CD4-positive, CD25-positive, alpha-beta regulatory T cell (primary cell): Measurements from ENCODE around the gene MMP24. TPM values are rescaled to one million over a fixed set of nuclear protein-coding genes. Genes with fewer than 3 reads are reported as not detected.

Experiments
- ATAC-seq, 2 donors: fragments of 150-1000 bp; cut with Tn5 transposase; one replicate each; pipeline ENCODE4 v1.10.0; 2021; ENCODE audit warnings: low read depth in 2 of 2, moderate number of reproducible peaks in 2 of 2, moderate library complexity in 1 of 2
- DNase-seq, 3 donors: peaks; one replicate each; pipeline versions ENCODE4 v3.0.0 to v3.0.0-alpha.2; 2012 to 2022; ENCODE audit warnings: mixed read lengths in 1 of 3
- H3K27ac ChIP-seq: one replicate; pipeline ENCODE4 v1.7.0; 2013; ENCODE audit warnings: mild to moderate bottlenecking, low read length; ENCODE audit not compliant: insufficient read depth, poor library complexity, severe bottlenecking
- H3K27me3 ChIP-seq: one replicate; pipeline ENCODE4 v1.7.0; 2013; ENCODE audit warnings: low read length; ENCODE audit not compliant: control insufficient read depth, insufficient read depth
- H3K36me3 ChIP-seq: one replicate; pipeline ENCODE4 v1.7.0; 2013; ENCODE audit warnings: mild to moderate bottlenecking, low read length, moderate library complexity; ENCODE audit not compliant: control insufficient read depth, insufficient read depth
- H3K4me1 ChIP-seq: 2 replicates; pipeline ENCODE4 v1.7.0; 2013; ENCODE audit warnings: mild to moderate bottlenecking, low read length; ENCODE audit not compliant: insufficient read depth, control insufficient read depth, poor library complexity, severe bottlenecking
- H3K4me3 ChIP-seq: one replicate; pipeline ENCODE4 v1.7.0; 2013; ENCODE audit warnings: low read depth, mild to moderate bottlenecking, low read length, moderate library complexity
- H3K9me3 ChIP-seq, 2 experiments: 1 replicate in 1 of 2; 2 replicates in 1 of 2; pipeline ENCODE4 v1.7.0; 2013; ENCODE audit warnings: low read length in 2 of 2, mild to moderate bottlenecking in 1 of 2, moderate library complexity in 1 of 2; ENCODE audit not compliant: control insufficient read depth in 2 of 2
- H3K27ac Mint-ChIP-seq, 3 donors: one replicate each; pipeline ENCODE4 v1.8.0; 2020 to 2022; ENCODE audit warnings: mild to moderate bottlenecking in 3 of 3, mixed read lengths in 3 of 3, moderate library complexity in 2 of 3
- H3K27me3 Mint-ChIP-seq: one replicate; pipeline ENCODE4 v1.8.0; 2022; ENCODE audit warnings: mild to moderate bottlenecking, mixed read lengths
- H3K36me3 Mint-ChIP-seq: one replicate; pipeline ENCODE4 v1.8.0; 2020; ENCODE audit warnings: mixed read lengths
- H3K4me1 Mint-ChIP-seq, 4 donors: one replicate each; pipeline ENCODE4 v1.8.0; 2020 to 2022; ENCODE audit warnings: mixed read lengths in 4 of 4, mild to moderate bottlenecking in 1 of 4
- H3K4me3 Mint-ChIP-seq, 4 donors: one replicate each; pipeline ENCODE4 v1.8.0; 2020 to 2022; ENCODE audit warnings: mild to moderate bottlenecking in 4 of 4, mixed read lengths in 4 of 4, moderate library complexity in 3 of 4
- H3K9me3 Mint-ChIP-seq, 7 donors: one replicate each; pipeline ENCODE4 v1.8.0; 2020 to 2022; ENCODE audit warnings: mixed read lengths in 7 of 7, mild to moderate bottlenecking in 3 of 7, moderate library complexity in 2 of 7
- polyA plus RNA-seq, 4 donors: library from polyadenylated mRNA; unstranded; fragments of 300-500 nt; fragmentation: Illumina TruSeq; gene quantifications; one replicate each; pipeline ENCODE4 v1.2.3, GENCODE V29; 2021
- total RNA-seq: library from RNA; stranded (reverse); gene quantifications from one replicate; pipeline ENCODE4 v1.2.3, GENCODE V29; 2022

MMP24 gene
- total and polyA plus RNA-seq, 5 donors from 2014 or later, result 0.05 to 0.16 (median 0.09) TPM; not detected in 1

DNA sequence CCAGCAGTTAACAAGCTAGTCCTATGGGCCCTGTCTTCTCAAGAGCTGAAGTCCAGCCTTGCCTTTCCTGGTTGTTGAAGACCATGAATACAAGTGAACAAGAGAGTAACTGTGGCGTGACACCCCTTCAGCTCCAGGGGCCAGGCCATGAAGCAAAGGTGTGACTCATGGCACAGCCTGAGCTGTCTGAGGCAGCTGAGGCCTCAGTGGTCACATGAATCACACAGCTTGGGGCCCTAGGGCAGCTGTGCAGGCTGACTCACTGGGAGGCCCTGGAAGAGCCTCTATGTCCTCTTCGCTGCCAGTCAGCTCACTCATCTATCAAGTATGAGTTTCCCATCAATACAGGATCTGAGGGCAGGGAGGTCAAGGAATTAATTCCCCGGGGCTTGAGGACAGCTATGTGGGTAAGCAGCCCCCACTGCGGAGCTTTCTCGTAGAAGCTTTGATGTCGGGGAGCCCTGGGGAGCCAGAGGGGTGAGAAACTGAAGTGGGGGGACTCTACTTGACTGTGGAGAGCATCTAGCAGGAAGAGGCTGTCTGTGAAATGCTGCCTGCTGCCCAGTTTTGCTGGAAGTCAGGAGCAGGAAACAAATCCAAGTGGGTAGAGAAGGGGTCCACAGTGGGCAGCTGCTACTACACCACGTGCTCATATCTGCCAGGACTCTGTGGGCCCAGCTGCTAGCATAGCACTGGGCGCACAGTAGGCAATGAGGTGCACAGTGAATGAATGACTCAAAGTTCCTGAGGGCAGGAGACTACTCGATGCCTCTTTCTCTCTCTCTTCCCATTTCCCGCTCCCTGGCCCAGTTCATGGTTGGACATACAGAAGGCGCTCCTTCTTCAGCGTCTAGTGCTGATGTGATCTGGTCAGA is 79.4 kb downstream of the MMP24 start:
- Mint-ChIP-seq H3K27me3 (no peaks in the 10 kb centered on the region), H3K4me1 (peaks cover 4 to 15% (median 7%) of the 10 kb centered on the region in 4 donors), H3K9me3 (no peaks in the 10 kb centered on the region), H3K4me3 (no peak overlapping the region), H3K36me3 (peaks cover 8% of the 10 kb centered on the region), H3K27ac (peak overlapping the region in 2 of 3 donors; percentile 36 to 62)
- H3K36me3 ChIP-seq, result peaks cover 4% of the 10 kb centered on the region
- no peaks in the 10 kb centered on the region for H3K27me3 ChIP-seq
- H3K4me1 ChIP-seq, result peaks cover 7% of the 10 kb centered on the region
- ATAC-seq (peak; percentile 65 to 68), DNase-seq (peak in 1 of 3 donors; percentile 56)
- H3K9me3 ChIP-seq, result no peaks in the 10 kb centered on the region
- no peak overlapping the region for H3K4me3 ChIP-seq
- no peak overlapping the region for H3K27ac ChIP-seq

- Histone ChIP-seq H3K36me3 (peaks cover 4% of the 10 kb centered on the region), H3K27me3 (no peaks in the 10 kb centered on the region), H3K4me1 (peaks cover 7% of the 10 kb centered on the region), H3K27ac (no peak overlapping the region), H3K4me3 (no peak overlapping the region), H3K9me3 (no peaks in the 10 kb centered on the region)
- H3K4me3 Mint-ChIP-seq, result no peak overlapping the region
- ATAC-seq (no peak), DNase-seq (peak in 1 of 3 donors; percentile 35)
- peaks cover 4 to 20% (median 8%) of the 10 kb centered on the region in 4 donors for H3K4me1 Mint-ChIP-seq
- no peaks in the 10 kb centered on the region for H3K9me3 Mint-ChIP-seq
- no peaks in the 10 kb centered on the region for H3K27me3 Mint-ChIP-seq
- peaks cover 8% of the 10 kb centered on the region for H3K36me3 Mint-ChIP-seq
- peak overlapping the region; percentile 5 to 45 (median 36) for H3K27ac Mint-ChIP-seq
These were observed 80.5 kb downstream of the MMP24 start for GRCh38 chr20:35306931-35307517.

DNA sequence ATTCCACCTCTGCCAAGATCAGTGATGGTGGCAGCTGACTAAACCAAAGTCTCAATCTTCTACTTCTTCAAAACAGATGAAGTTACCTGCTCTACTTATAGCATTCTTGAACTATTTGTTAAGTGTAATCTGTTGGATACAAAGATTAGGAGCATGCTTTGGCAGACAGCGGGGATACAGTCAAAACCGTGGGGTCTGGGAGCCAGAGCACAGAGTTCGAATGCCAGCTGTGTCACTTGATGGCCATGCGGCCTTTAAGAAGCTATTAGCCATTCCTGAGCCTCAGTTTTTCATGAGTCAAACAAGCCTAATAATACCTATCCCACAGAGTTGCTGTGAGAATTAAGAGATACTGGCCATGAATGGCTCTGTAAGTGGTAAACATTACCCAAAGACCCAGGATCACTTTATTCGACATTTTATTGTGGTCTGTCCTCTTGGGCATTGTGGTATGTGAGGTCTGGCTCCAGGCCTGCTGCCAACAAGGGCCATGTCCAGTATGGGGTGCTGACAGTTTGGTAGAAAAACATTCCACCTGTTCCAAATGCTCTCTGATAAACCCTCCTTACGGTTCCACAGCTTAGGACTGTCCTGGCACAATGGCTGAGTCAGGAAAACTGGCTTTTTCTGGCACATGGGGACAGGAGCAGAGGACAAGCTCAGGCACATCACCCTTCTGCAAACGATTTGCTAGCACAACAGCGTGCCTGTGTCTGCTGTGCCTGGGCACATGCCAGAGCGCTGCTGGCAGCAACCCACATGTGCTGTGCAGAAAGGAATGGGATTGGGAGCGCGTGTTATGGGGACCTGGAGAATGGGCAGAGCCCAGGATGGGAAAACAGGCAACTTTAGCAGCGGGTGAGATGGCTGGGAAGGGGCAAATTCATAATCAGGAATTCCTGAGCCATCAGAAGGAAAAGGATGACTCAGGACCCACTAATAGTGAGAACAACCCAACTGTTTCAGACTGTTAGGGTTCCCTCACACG is 81.5 kb downstream of the MMP24 start:
- Mint-ChIP-seq H3K4me1 (peaks cover 8 to 29% (median 15%) of the 10 kb centered on the region in 4 donors), H3K9me3 (no peaks in the 10 kb centered on the region), H3K4me3 (no peak overlapping the region), H3K27me3 (no peaks in the 10 kb centered on the region), H3K36me3 (peaks cover 8% of the 10 kb centered on the region), H3K27ac (peak overlapping the region in 1 of 3 donors; percentile 36)
- Histone ChIP-seq H3K36me3 (peaks cover 4% of the 10 kb centered on the region), H3K9me3 (no peaks in the 10 kb centered on the region), H3K4me3 (no peak overlapping the region), H3K27ac (no peak overlapping the region), H3K4me1 (peaks cover 7% of the 10 kb centered on the region), H3K27me3 (no peaks in the 10 kb centered on the region)
- DNase-seq, result no peak
- no peak for ATAC-seq

DNA sequence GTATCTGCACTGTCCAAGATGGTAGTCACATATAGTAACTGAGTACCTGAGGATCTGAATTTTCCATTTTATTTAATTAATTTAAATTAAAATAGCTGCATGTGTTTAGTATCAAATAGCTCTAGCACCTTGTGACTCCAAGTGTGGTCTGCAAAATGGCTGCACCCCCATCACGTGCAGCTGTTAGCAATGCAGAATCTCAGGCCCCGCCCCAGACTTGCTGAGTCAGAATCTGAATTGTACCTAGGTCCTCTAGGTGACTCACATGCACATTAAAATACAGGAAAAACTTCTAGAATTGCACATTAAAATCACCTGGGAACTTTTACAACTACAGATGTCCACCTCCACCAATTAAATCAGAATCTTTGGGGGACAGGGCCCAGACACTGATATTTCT is 84.9 kb downstream of the MMP24 start:
- peaks cover 5 to 20% (median 14%) of the 10 kb centered on the region in 4 donors for H3K4me1 Mint-ChIP-seq
- peak in 1 of 3 donors; percentile 77 for DNase-seq
- no peak overlapping the region for H3K27ac Mint-ChIP-seq
- no peak for ATAC-seq
- no peak overlapping the region for H3K4me3 ChIP-seq
- H3K27ac ChIP-seq, result no peak overlapping the region
- H3K27me3 ChIP-seq, result no peaks in the 10 kb centered on the region
- peaks cover 2% of the 10 kb centered on the region for H3K36me3 ChIP-seq
- H3K9me3 Mint-ChIP-seq, result no peaks in the 10 kb centered on the region
- H3K9me3 ChIP-seq, result no peaks in the 10 kb centered on the region
- no peaks in the 10 kb centered on the region for H3K4me1 ChIP-seq
- peaks cover 9% of the 10 kb centered on the region for H3K36me3 Mint-ChIP-seq
- no peak overlapping the region for H3K4me3 Mint-ChIP-seq
- H3K27me3 Mint-ChIP-seq, result no peaks in the 10 kb centered on the region

DNA sequence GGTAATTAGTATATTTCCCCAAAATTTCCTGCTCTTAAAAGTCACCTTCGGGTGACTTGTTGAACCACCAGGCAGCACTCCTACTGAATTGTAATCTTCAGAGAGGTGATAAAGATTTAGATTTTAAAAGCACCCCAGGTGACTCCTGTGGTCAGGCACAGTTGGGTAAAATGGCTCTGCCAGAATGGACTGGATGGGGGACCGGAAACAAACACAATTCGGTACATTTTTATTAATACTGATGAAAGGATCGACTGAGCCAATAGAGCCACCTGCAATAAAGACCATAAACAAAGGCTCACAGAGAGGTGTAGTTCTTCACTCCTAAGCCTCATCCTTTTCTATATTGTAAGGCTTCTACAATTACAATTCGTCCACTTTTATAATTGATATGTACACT is 85.3 kb downstream of the MMP24 start:
- H3K4me1 Mint-ChIP-seq, result peaks cover 5 to 20% (median 14%) of the 10 kb centered on the region in 4 donors

GRCh38 chr20:35312318-35312717 is 85.8 kb downstream of the MMP24 start:
- H3K4me3 ChIP-seq, result no peak overlapping the region
- Mint-ChIP-seq H3K9me3 (no peaks in the 10 kb centered on the region), H3K4me1 (peaks cover 5 to 20% (median 13%) of the 10 kb centered on the region in 4 donors), H3K36me3 (peaks cover 9% of the 10 kb centered on the region), H3K4me3 (no peak overlapping the region), H3K27me3 (no peaks in the 10 kb centered on the region), H3K27ac (peak overlapping the region in 2 of 3 donors; percentile 28 to 50)
- ATAC-seq, result no peak
- no peaks in the 10 kb centered on the region for H3K9me3 ChIP-seq
- no peaks in the 10 kb centered on the region for H3K4me1 ChIP-seq
- H3K36me3 ChIP-seq, result peaks cover 2% of the 10 kb centered on the region
- H3K27me3 ChIP-seq, result no peaks in the 10 kb centered on the region
- no peak for DNase-seq
- no peak overlapping the region for H3K27ac ChIP-seq

More for the DNA sequence above, 85.3 kb downstream of the MMP24 start:
- Histone ChIP-seq H3K4me1 (no peaks in the 10 kb centered on the region), H3K27me3 (no peaks in the 10 kb centered on the region), H3K36me3 (peaks cover 2% of the 10 kb centered on the region), H3K27ac (no peak overlapping the region), H3K9me3 (no peaks in the 10 kb centered on the region), H3K4me3 (no peak overlapping the region)
- Mint-ChIP-seq H3K4me3 (no peak overlapping the region), H3K36me3 (peaks cover 9% of the 10 kb centered on the region), H3K27me3 (no peaks in the 10 kb centered on the region), H3K27ac (no peak overlapping the region), H3K9me3 (no peaks in the 10 kb centered on the region)
- ATAC-seq (no peak), DNase-seq (no peak)
